HG03139 (cell line): ENCODE measurements around the gene TBC1D5.
"Not testable (repeated sequence)": the region's sequence is repeated elsewhere in the genome, so short reads cannot be mapped to it uniquely, and the experiment has no call there.

Experiments
- ATAC-seq: cut with Tn5 transposase; IDR thresholded peaks from one replicate; pipeline ENCODE4 v1.9.1; 2021; ENCODE audit not compliant: unreplicated experiment

Gene TBC1D5

DNA sequence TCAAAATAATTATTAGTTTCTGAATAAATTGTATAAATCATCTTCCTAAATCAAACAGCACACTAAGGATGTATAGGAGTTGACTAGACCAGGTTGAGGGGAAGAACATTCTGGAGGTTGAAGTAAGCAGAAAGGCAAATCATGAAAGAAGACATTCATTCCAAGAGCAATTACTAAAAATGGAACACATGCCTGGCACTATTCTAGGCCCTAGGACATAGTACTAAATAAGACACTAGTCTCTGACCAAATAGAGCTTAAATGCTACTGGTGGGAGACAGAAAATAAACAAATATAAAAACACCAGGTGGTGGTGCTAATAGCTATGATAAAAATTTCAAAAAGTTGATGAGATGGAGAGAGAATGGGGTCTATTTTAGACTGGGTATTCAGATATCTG, 190.1 kb downstream of the TBC1D5 start:
- ATAC-seq: no peak

DNA sequence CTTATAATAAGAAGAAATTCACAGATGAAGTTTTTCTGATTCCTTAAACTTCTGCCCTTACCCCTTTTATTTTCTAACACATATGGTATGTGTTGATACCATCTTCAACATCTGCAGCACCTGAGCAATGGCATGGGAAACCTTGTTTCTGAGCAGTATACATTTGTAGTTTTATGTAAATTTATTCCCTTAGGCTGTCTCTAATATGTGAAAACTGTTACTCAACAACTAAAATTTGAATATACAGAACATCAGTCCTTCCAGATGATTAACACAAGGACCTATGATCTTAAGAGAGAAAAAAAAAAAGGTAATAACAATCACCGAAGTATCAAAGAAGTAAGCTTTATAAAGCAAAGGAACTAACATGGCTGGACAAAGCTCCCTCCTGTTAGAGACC, 190.5 kb downstream of the TBC1D5 start:
- no peak for ATAC-seq

DNA sequence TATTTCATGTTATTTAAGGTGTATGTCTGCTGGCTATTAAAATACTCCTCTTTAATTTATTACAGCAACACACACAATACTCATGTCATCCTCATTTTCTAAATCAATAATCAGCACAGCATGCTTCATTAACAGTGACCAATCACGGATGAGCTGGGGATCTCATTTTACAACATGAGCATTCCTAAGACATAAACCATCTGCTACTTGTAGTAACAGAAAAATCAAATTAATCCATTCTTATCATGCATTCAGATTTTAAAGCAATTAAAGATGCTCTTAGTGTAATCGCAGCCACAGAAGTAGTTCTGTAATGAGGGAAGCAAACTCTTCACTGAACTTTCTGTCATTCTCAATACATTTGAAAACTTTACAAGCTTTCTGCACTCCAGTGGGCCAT, 191.1 kb downstream of the TBC1D5 start:
- no peak for ATAC-seq

DNA sequence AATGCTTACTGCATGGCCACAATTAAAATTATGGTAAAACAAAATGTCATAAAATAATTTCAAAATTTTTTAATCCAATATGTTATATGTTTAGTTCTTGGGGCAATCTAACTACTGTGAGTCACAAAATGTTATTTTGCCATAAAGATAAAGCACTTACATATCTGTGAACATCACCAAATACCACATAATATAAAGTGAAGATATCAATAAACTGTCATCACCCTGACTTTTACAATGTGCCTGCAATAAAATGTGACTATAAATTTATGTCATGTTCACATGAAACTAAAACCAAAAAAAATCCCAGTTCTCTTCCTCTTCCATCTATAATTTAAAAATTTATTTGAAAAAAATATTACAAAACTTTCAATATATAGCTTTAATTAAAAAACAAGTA, 191.8 kb downstream of the TBC1D5 start:
- no peak for ATAC-seq

DNA sequence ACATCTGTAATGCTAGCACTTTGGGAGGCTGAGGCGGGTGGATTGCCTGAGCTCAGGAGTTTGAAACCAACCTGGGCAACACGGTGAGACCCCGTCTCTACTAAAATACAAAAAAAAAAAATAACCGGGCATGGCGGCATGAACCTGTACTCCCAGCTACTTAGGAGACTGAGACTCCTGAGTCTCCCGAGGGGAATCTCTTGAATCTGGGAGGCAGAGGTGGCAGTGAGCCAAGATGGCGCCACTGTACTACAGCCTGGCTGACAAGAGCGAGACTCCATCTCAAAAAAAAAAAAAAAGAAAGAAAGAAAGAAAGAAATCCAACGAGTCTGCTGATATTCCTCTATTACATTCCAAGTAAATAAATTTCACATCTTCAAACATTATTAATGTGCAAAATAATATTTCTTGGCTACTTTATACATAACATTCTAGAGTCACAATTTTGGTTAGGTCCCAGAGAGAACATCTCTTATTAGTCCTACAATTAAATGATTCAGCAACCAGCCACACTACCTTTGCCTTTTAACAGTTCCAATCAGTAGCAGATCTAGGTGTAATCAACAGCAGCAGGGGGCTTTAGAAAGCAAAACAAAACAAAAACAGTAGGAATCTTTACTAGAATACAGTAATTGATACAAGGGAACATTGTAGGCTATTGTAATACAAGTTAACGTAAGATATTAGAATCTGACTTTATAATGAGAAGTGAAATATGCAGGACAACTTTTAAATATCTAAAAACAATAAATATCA, 195.8 kb downstream of the TBC1D5 start:
- no peak for ATAC-seq

DNA sequence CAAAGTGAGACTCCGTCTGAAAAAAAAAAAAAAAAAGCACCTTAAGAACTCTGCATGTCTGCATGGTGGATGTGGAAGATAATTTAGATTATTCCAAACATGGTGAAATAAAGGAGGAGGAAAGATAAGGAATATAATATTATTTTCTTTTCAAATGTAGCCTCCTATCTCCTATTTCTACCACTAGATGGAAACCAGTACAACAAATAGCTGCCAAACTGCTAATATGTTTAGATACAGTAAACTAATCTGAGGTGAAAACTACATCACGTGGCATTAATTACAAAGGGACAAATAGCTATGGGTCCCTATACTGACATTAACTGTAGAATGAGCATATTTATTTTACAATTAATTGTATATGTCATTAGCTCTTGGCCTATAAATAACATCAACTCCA, 197.8 kb downstream of the TBC1D5 start:
- no peak for ATAC-seq

DNA sequence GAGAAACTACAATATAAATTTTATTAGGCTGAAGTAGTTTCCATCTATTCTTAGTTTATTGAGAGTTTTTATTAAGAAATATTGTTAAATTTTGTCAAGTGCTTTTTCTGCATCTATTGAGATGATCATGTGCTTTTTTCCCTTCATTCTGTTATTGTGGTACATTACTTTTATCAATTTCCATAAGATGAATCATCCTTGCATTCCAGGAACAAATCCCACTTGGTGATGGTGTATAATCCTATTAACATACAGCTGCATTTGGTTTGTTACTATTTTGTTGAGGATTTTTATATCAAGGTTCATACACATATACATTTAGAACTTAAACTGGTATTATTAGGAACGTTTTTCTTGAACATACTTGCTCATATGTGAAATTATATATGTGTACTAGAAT, 199.8 kb downstream of the TBC1D5 start:
- no peak for ATAC-seq

DNA sequence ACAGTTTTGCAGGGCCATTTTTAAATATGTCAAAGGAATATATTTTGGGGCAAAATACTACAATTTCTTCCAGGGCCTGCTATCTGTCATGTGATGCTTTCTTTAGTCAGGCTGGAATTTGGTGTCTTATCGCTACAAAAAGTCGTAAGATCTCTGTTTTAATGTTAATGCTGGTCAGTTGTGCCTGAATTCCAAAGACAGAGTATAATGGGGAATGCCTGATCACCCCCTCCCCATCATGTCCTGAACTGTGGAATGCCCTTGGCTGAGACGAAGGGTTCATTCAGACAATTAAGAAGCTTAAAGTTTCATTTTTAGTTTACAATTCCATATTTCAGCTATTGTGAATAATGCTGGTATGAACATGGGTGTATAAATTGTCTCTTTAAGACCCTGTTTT, 203.0 kb downstream of the TBC1D5 start:
- ATAC-seq: no peak

DNA sequence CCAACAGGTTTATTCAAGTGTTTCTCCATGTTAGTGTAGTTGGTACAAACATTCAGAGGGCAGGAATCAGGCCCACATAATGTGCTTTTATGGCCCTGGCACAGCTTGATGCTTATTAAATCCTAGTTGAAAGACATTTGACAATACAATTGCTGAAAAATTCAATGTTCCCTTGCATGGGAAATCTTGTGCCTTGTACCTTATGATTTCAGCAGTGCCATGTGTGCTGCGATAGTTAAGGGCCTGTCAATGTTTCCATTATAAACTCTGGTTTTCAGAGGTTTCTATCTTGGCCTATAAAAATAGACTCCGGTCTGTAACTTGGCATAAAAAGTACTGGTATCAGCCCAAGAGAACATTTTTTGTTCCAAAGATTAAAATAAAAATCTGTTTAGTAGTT, 207.2 kb downstream of the TBC1D5 start:
- ATAC-seq: no peak

DNA sequence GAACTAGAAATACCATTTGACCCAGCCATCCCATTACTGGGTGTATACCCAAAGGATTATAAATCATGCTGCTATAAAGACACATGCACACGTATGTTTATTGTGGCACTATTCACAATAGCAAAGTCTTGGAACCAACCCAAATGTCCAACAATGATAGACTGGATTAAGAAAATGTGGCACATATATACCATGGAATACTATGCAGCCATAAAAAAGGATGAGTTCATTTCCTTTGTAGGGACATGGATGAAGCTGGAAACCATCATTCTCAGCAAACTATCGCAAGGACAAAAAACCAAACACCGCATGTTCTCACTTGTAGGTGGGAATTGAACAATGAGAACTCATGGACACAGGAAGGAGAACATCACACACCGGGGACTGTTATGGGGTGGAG, 210.0 kb downstream of the TBC1D5 start:
- ATAC-seq: not testable (repeated sequence)

DNA sequence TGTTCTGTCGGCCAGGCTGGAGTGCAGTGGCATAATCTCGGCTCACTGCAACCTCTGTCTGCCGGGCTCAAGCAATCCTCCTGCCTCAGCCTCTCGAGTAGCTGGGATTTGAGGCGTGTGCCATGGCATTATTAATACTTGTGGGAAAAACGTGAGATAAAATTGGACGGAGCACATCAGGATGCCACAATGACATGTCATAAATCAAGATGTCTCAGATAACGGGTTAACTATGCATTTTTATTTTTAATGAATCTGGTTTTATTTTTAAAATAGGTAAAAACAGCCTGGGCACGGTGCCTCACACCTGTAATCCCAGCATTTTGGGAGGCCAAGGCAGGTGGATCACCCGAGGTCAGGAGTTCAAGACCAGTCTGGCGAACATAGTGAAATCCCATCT, 212.8 kb downstream of the TBC1D5 start:
- ATAC-seq: no peak

DNA sequence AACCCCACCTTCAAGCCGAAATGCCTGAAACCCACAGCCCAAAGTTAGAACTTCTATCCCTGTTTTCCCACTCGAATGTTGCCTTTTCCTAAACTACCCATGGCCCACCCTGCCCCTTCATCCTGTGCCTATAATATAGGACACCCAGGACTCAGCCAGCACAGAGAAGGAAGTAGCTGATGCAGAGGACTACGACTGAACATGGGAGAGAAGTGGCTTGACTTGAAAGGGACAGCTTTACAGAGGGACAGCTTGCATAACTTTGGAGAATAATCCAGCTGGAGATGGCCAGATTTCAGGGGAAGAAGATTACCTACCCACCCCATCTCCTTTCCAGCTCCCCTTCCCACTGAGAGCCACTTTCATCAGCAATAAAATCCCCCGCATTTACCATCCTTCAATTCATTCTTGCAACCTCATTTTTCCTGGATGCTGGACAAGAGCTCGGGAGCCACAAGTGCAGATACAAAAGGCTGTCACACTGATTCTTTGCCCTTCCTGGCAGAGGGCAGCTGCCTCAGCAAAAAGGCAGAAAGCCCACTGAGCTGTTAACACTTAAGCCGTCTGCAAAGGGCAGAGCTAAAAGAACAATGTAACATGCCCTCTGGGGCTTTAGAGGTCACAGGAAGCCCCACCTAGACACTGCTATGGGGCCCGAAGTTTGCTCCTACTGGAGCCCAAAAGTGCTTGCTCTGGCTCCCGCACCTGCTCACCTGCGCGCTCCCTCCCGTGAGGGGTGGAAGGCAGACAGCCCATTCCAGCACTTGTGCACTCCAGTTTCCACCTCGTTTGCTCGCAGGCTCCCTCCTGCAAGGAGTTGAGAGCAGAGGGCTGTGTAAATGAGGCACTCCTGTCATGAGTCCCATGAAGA, 224.0 kb downstream of the TBC1D5 start:
- ATAC-seq: no peak

DNA sequence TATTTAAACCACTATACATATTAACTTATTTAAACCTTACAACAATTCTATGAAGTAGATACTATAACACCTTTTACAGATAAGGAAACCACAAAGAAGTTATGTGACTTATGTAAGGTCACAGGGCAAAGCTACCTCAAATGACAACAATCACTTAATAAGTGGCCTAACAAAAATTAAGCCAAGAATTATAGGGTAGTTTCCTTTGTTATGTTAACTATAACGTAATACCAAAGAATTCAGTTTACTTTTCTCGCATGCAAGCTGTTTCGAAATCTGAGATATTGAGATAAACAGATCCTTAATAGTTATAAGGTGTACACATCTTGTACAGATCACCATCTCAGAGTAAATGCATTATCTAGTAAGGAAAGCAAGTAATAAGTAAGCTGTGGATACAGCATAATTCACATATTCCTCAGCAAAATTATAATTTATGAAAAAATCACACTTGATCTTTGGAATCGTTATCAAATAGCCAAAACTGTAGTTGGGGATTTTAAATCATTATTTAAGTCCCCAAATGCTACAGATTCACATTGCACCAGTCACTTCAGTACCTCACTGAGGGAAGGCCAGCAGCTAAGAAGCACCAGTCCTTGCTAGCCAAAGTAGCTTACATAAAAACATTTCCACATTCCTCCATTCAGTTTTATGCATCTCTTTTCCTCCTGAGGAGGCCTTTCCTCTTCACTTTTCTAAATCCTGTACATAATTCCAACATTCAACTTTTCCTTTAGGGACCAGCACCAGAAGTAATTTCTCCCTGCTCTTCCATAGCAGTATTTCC, 226.8 kb downstream of the TBC1D5 start:
- no peak for ATAC-seq

DNA sequence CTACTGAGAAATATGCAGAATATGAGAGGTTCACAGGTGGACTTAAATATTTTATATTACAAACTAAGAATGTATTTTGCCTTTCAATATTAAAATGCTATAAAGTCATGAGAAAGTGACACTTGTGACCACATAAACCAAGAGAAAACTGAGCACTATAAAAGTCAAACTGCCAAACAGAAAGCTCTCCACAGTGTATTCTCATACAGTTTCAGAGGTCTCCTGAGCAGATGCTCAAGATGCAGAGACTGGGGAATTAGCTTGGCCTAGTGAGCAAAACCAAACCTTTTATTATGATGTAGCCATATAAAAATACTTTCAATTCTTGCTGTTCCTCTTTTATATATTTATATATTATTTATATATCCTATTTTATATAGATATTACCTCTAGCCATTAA, 227.8 kb downstream of the TBC1D5 start:
- ATAC-seq: no peak

DNA sequence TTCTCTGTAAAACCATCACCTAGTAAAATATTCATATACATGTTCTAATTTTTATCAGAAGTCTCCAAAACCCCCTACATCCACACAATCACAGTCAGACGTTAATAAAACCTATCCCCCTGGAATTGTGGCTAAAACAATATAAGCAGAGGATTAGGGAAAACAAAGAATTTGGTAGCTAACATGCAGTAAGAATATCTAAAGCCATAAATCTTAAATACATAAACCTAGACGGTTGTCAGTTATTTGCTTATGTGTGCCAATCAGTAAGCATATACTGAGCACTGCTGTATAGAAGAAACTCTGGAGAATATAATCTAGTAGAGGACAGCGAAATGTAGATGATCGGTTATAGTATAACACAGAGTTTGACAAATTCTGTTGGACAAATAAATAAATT, 232.2 kb downstream of the TBC1D5 start:
- no peak for ATAC-seq

DNA sequence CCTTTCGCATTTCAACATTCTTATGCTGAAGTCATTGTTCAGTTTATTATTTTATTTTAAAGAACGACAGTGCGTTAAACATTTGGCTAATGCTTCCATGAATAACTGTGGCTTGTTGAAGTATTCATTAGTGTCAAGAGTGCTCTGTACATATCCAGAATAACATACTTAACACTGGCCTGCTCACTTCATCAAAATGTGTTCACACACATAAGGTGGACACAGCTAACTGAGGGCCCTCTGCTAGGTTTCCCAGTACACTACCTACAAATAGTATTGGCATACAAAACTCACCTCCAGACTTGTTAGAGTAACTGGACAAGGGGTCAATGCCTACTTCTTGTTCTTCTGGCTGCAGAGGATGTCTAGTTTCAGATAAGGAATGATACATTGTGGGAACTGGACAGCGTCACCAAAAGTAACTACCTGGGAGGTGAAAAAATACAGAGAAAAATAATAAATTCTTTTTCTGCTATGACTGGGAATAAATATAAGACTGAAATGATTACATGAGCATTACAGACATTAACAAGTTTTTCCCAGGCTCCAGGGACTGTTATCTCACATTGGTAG, 234.2 kb downstream of the TBC1D5 start:
- no peak for ATAC-seq

DNA sequence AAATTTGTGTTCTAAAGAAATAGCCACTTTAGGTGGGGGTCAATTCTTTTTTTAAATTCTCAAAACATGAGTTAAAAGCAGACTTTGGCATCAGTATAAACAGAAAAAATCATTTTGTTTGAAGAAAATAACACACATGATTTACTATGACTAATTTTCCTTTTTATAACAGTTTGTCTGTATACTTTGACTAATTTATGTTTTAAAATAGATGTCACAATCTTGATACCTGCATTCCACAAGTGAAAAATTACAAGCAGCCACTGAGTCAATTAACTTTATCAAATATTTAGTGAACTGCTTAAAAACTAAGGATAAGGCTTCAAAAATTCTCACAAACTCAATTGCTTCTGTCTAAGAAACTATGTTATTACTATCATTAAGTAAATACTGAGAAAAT, 235.0 kb downstream of the TBC1D5 start:
- no peak for ATAC-seq

DNA sequence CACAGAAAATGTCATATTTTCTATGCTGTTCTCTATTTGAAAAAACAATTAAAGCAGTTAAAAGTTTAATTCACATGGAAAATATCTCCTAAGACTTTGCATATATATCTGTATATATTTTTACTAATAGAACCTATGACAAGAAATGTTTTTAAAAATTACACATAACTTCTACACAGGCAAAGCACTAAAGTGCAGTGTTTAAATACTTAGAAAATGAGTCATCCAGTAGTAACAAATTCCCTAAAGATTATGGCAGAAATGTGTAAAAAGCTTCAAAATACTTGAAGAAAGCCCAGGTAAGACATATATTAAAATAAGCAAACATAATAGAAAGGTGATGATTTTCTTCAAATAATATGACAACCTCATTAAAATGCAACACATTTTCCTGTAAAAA, 236.6 kb downstream of the TBC1D5 start:
- ATAC-seq: no peak

DNA sequence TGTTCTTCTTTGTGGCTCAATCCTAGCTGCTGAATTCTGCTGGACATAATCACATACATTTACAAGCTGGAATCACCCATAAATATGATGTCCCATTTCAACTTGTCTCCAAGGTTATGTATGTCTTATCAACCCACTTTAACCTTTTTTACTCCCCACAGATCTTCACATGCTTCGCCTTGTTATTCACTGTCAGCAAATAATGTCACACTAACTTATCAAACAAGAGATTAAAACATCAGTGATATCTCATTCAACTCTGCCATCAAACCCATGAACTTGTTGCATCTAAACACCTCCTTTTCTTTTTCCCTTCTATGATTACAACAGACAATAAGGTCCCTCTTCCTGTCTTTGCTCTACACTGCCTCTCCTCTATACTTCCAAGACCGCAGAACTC, 240.7 kb downstream of the TBC1D5 start:
- ATAC-seq: no peak

DNA sequence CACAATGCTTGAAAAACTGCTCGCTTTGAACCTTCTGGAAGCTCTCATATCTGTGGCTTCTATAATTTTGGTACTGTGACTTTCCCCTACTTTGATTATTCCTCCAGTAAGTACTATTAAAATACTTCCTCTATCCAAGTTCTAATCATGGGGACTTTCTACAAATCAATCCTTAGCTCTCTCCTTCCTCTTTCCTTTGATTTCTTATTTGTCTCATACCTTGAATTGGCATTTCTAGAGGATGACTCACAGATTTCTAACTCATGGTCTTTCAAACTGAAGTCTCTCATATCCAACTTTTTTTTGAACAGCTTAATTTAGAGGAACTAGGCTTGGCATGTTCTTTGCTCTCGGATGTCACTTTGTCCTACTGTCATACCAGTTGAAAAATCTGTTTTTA, 241.8 kb downstream of the TBC1D5 start:
- no peak for ATAC-seq

DNA sequence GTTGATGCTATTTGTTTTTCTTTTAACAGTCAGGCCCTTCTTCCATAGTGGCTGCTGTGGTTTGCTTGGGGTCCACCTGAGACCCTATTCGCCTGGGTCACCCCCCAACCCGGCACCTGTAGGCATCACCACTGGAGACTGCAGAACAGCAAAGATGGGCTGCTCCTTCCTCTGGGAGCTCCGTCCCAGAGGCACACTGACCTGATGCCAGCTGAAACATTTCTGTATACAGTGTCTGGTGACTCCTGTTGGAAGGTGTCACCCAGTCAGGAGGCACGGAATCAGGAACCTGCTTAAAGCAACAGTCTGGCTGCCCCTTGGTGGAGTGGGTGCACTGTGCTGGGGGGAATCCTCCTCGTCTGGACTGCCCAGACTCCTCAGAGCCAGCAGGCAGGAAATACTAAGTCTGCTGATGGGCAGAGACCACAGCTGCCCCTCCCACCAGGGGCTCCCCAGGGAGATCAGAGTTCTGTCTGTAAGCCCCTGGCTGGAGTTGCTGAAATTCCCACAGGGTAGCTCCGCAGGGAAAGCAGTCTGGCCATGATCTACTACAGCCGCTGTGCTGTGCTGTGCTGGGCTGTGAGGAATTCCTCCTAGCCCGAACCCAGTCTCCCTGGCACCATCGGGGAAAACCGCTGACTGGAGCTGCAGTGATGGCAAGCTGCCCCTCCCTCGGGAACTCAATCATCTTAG, 248.2 kb downstream of the TBC1D5 start:
- ATAC-seq: no peak
